CD1c-positive myeloid dendritic cell (primary cell): ENCODE data around the gene TMEM92.
"Not testable (repeated sequence)": the region's sequence is repeated elsewhere in the genome, so short reads cannot be mapped to it uniquely, and the experiment has no call there.

ENCODE experiments used
- DNase-seq: peaks from one replicate; pipeline ENCODE4 v3.0.0-alpha.2; 2016; ENCODE audit errors: extremely low spot score

Gene TMEM92

GRCh38 chr17:50301891-50302584, 27.8 kb downstream of the TMEM92 start:
- DNase-seq, result peak; percentile 23

GRCh38 chr17:50303051-50303450, 28.8 kb downstream of the TMEM92 start:
- DNase-seq, result no peak

- no peak for DNase-seq
Measured at GRCh38 chr17:50303596-50303995, 29.3 kb downstream of the TMEM92 start.

DNA sequence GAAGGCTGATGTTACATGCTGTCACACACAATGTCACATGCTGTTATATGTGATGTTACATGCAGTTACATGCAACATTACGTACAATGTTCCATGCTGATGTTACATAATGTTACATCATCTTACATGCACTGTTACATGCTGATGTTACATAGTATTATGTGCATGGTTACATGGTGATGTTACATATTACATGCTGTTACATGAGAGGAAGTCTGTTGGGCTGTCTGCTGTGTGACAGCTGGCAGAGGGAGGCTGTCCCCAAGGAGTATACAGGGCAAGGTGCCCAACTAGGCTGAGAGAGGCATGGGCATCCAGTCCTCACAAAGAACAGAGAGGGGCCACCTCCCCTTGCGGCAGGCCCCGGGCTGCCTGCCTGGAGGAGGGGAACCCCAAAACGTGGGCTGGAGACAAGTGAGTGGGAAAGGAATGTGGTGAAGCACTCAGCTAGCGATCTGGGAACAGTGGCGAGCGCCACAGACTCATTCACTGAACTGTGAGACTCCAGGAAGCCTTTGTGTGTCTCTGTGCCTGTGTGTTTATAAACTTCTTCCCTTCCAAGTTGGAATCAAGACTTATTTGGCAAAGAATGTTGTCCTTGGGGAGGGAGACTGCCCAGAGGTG, 30.6 kb downstream of the TMEM92 start:
- no peak for DNase-seq

DNA sequence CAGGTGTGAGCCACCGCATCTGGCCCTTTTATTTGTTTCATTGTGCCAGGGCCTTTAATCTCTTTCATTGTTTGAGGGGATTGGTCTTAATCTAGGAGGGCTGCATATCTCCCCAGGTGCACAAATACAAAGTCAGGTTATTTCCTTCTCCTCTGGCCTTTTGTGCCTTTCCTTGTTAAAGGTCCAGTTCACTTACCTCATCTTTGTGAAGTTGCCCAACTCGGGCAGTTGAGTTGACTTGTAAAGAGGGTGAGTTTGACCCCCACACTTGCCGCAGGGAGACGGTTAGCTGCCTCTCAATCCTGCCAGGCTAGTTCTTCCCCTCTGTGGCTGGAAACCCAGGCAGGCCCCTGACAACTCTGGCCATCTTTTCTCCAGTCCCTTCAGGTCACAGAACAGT, 33.4 kb downstream of the TMEM92 start:
- DNase-seq, result no peak

- no peak for DNase-seq
Measured at GRCh38 chr17:50308666-50309065, 34.4 kb downstream of the TMEM92 start.

GRCh38 chr17:50310455-50311111, 36.3 kb downstream of the TMEM92 start:
- no peak for DNase-seq

- DNase-seq, result no peak
Measured at GRCh38 chr17:50311112-50311460, 36.8 kb downstream of the TMEM92 start.

DNA sequence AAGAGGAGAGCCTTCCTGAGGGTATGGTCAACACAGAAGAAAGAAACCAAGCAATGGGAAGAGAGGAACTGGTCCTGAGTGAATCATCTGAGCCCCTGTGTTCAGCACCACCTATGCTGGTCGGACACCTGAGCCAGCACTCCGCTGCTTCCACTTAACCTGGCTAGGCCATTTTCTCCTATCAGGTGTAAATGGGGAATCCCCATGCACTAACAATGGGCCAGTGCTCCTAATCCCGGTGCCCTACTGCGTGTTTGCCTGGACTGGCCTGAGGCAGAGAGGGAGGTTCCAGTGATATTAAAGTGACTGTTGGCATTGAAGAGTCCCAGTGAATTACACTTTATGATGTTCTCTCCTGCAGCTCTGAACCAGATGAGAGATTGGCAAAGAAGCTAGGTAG, 37.2 kb downstream of the TMEM92 start:
- no peak for DNase-seq

DNA sequence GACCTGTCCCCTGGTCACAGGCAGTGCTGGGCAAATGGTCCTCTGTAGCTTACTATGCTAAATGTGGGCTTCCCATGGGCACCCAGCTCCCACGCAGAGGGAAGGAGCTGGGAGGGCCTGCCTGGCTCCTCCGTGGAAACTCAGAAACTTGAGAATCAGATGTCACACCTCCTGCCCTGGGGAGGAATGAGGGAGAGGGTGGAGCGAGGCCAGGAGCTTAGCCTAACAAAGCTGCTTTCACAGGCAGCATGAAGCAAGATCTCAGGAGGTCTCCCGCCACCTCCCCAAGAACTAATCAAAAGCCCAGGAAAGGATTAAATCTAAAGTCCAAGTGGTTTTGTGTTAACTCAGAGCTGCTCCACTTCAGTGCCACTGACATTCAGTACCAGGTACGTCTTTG, 38.0 kb downstream of the TMEM92 start:
- no peak for DNase-seq

DNA sequence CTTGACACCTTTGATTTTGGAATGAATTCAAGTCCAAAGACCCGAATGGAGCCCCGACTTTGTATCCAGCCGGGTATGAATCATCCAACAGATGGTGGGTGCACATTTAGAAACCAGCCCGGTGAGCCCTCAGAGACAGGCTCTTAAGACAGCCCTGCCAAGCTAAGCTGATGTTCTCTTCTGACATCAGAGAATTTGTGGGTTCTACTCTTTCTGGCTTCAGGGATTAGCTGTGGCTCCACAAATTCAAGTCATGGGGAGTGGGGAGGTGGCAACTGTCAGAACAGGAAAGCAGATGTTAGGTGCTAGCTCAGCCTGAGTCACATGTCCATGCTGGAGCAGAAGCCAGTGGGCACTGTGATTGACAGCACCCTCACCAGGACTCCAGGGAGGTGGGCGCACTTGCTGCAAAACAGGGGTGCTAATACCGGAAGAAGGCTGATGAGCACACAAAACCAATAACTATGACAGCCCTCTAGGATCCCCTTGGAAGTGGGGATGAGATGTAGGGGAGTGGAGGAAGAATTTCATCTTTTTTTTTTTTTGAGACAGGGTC, 40.3 kb downstream of the TMEM92 start:
- no peak for DNase-seq

GRCh38 chr17:50316016-50316587, 41.8 kb downstream of the TMEM92 start:
- no peak for DNase-seq

DNA sequence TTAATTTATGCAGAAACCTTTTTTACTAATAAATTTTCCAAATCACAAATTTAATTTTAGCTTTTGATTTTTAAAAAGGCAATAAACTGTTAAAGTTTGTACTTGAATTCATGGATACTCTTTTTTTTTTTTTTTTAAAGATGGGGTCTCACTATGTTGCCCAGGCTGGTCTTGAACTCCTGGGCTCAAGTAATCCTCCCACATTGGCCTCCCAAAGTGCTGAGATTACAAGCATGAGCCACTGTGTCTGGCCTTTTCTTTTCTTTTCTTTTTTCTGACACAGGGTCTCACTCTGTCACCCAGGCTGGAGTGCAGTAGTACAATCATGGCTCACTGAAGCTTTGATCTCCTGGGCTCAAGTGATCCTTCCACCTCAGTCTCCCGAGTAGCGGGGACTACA, 42.4 kb downstream of the TMEM92 start:
- not testable (repeated sequence) for DNase-seq

DNA sequence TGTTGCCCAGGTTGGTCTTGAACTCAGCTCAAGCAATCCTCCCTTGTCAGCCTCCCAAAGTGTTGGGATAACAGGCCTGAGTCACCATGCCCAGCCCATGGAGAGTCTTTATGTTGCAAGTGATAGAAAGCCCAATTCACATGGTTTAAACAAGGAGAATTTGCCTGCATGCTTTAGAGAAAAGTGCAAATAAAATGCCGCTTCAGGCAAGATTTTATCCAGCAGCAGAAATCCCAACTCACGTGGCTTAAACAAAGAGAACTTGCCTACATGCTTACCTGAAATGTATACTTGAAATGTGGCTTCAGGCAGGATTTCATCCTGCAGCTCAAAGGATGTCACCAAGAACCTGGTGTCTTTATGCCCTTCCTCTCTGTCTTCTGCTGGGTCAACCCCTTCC, 42.9 kb downstream of the TMEM92 start:
- no peak for DNase-seq

DNA sequence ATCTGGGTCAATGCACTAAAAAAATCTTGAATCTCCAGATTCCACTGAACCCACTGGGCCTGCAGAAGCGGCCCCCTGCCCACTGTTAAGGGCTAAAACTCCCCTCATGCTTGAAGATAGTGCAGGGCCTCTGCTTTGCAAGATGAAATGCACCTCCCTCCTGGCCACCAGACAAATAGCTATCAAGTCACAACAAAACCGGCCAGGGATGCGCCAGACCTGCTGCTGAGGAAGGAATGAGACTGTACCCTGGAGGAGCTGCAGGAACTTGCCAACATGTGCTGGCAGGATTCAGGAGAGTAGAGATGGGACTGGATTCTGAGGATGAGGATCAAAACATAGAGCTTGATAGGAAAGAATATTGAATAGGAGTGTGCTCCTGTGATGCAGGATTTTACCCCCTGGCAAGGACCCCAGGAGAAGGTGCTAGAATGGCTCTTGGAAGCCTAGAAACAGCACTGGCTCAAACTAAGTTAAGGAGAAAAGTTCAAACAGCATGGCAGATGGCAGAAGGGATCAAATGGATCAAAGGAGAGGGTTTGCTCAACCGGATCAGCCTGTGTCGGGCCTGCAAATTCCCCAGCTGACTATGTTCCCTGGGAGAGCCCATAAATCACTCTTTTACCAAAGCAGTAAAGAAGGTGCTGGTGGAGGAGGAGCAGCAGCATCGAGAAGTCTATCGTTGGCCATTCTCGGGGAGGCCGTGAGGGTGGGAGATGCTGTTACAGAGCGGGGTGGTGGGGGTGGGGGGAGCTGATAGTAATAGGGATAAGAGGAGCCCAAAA, 44.4 kb downstream of the TMEM92 start:
- DNase-seq, result no peak

DNA sequence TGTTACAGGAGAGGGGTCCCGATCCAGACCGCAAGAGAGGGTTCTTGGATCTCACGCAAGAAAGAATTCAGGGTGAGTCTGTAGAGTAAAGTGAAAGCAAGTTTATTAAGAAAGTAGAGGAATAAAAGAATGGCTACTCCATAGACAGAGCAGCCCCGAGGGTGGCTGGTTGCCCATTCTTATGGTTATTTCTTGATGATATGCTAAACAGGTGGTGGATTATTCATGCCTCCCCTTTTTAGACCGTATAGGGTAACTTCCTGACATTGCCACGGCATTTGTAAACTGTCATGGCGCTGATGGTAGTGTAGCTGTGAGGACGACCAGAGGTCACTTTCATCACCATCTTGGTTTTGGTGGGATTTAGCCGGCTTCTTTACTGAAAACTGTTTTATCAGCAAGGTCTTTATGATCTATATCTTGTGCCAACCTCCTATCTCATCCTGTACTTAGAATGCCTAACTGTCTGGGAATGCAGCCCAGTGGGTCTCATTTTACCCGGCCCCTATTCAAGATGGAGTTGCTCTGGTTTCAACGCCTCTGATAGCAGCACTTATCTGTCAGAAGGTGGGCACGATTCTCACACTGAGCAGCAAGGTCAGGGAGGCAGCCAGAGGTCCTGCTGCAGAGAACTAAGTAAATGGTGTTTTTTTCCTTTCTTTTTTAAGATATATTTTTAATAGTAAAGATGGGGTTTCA, 45.2 kb downstream of the TMEM92 start:
- no peak for DNase-seq

DNA sequence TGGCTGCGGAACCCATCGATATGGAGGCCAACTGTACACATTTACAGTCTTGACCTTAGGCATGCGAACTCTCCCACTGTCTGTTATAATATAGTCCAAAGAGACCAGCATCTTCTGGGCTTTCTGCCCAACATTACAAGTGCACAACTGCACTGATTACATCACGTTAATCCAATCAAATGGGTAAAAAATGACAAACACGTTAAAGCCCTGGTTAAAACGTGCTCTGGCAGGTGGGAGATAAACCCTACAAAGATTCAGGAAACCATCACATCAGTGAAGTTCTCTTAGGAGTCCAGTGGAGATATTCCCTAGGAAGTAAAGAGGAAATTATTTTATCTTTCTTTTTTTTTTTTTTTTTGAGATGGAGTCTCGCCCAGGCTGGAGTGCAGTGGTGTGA, 48.0 kb downstream of the TMEM92 start:
- no peak for DNase-seq

- no peak for DNase-seq
Measured at GRCh38 chr17:50323060-50323459, 48.8 kb downstream of the TMEM92 start.

- DNase-seq, result no peak
Measured at GRCh38 chr17:50325906-50326305, 51.6 kb downstream of the TMEM92 start.

- DNase-seq, result no peak
Measured at GRCh38 chr17:50326831-50327364, 52.6 kb downstream of the TMEM92 start.
